ENCODE measurements around the gene FCN1. TPM values are rescaled to one million over a fixed set of nuclear protein-coding genes. Genes with fewer than 3 reads are reported as not detected.
"Not testable (repeated sequence)": the region's sequence is repeated elsewhere in the genome, so short reads cannot be mapped to it uniquely, and the experiment has no call there.

FCN1 gene
- total and polyA plus RNA-seq, 10 donors = 5.2 to 209 (median 44.9) TPM

- 74 to 88% (median 77%) methylated on average over 17 of the region's 17 CpGs for WGBS, 5 donors
- no peak overlapping the region for H3K4me3 ChIP-seq
- intact Hi-C loops (cut with DNase I; ENCODE audit: low total_unique reads) = no loop called here
Observed at GRCh38 chr9:134861595-134862334, 55.9 kb downstream of the FCN1 start.

GRCh38 chr9:134860510-134860909 lies 57.2 kb downstream of the FCN1 start:
- H3K27me3 ChIP-seq (replicated peaks in 1 of 7) = peaks cover 0 to 32% (median 0%) of the 10 kb centered on the region in 7 donors
- no peak overlapping the region for H3K4me3 ChIP-seq
- H3K4me1 ChIP-seq = peaks cover 0 to 9% (median 0%) of the 10 kb centered on the region in 6 donors
- DNase-seq = no peak
- H3K36me3 ChIP-seq = no peaks in the 10 kb centered on the region
- WGBS, 5 donors = 69 to 80% (median 77%) methylated on average over 13 of the region's 13 CpGs
- TF ChIP-seq POLR2AphosphoS5 (IDR thresholded peaks at IDR 0.05) (peak in 2 of 3 donors; percentile 11 to 32), POLR2A (IDR thresholded peaks at IDR 0.05) (no peak)
- peaks cover 0 to 3% (median 0%) of the 10 kb centered on the region in 8 donors for H3K9me3 ChIP-seq
- intact Hi-C loops (cut with DNase I; ENCODE audit: low total_unique reads) = no loop called here
- peak overlapping the region; percentile 19 to 79 (median 59) for H3K27ac ChIP-seq

More at GRCh38 chr9:134861595-134862334, 55.9 kb downstream of the FCN1 start:
- Histone ChIP-seq H3K4me1 (peaks cover 0 to 9% (median 0%) of the 10 kb centered on the region in 6 donors), H3K9me3 (peaks cover 0 to 3% (median 0%) of the 10 kb centered on the region in 8 donors), H3K27ac (peak overlapping the region in 6 of 8 donors; percentile 28 to 79 (median 65)), H3K36me3 (no peaks in the 10 kb centered on the region), H3K27me3 (replicated peaks in 1 of 7) (peaks cover 0 to 30% (median 0%) of the 10 kb centered on the region in 7 donors)
- TF ChIP-seq CTCF (IDR thresholded peaks at IDR 0.05 in 8 of 11, conservative IDR thresholded peaks at IDR 0.05 in 3 of 11) (no peak), POLR2AphosphoS5 (IDR thresholded peaks at IDR 0.05) (peak in 2 of 3 donors; percentile 41 to 70)
- peak; percentile 71 for DNase-seq

GRCh38 chr9:134858051-134858841 lies 59.5 kb downstream of the FCN1 start:
- Histone ChIP-seq H3K27ac (no peak overlapping the region), H3K9me3 (peaks cover 0 to 3% (median 0%) of the 10 kb centered on the region in 8 donors), H3K27me3 (replicated peaks in 1 of 7) (peaks cover 0 to 34% (median 0%) of the 10 kb centered on the region in 7 donors), H3K4me3 (no peak overlapping the region), H3K4me1 (peaks cover 0 to 9% (median 0%) of the 10 kb centered on the region in 6 donors), H3K36me3 (no peaks in the 10 kb centered on the region)
- intact Hi-C loops (cut with DNase I; ENCODE audit: low total_unique reads) = no loop called here
- no peak for TF ChIP-seq POLR2A (IDR thresholded peaks at IDR 0.05)
- no peak for TF ChIP-seq POLR2AphosphoS5 (IDR thresholded peaks at IDR 0.05)
- 59 to 70% (median 69%) methylated on average over 10 to 11 of the region's 11 CpGs for WGBS, 5 donors
- DNase-seq = no peak

- H3K4me1 ChIP-seq; intact Hi-C loops (cut with DNase I; ENCODE audit: low total_unique reads); H3K27ac ChIP-seq; H3K36me3 ChIP-seq; DNase-seq; H3K9me3 ChIP-seq; H3K4me3 ChIP-seq: not testable (repeated sequence)
- 87 to 94% (median 92%) methylated on average over 2 of the region's 2 CpGs for WGBS, 5 donors
- peaks cover 0 to 34% (median 0%) of the 10 kb centered on the region in 7 donors for H3K27me3 ChIP-seq (replicated peaks in 1 of 7)
Observed at GRCh38 chr9:134857451-134857850, 60.3 kb downstream of the FCN1 start.

GRCh38 chr9:134855900-134856377 lies 61.8 kb downstream of the FCN1 start:
- DNase-seq = no peak
- WGBS, 5 donors = 80 to 90% (median 85%) methylated on average over 9 of the region's 9 CpGs
- intact Hi-C loops (cut with DNase I; ENCODE audit: low total_unique reads) = no loop called here
- Histone ChIP-seq H3K4me1 (no peaks in the 10 kb centered on the region), H3K36me3 (no peaks in the 10 kb centered on the region), H3K9me3 (peaks cover 0 to 7% (median 0%) of the 10 kb centered on the region in 8 donors), H3K27me3 (replicated peaks in 1 of 7) (peaks cover 0 to 34% (median 0%) of the 10 kb centered on the region in 7 donors), H3K27ac (no peak overlapping the region), H3K4me3 (no peak overlapping the region)
- TF ChIP-seq POLR2AphosphoS5 (IDR thresholded peaks at IDR 0.05) (no peak), CTCF (IDR thresholded peaks at IDR 0.05 in 8 of 11, conservative IDR thresholded peaks at IDR 0.05 in 3 of 11) (no peak), POLR2A (IDR thresholded peaks at IDR 0.05) (no peak)

Small RNA genes lying within 50 kb of the gene (small RNA-seq; reads per million reads assigned to genes)
- gene AL603650.1 = 0 reads per million in 4 donors

Other genes starting within 250 kb of the FCN1 start
- 1 to 10 TPM in 4 of 7 donors, under 1 TPM in 2, not detected in 1; 0.65 to 7.6 (median 1.9) TPM for gene FCN2, start 37.1 kb downstream of the FCN1 start, total RNA-seq
- gene FCN2, start 37.1 kb downstream of the FCN1 start, polyA plus RNA-seq = 1 to 10 TPM in 2 of 3 donors, under 1 TPM in 1; 0.38 to 3.7 (median 1.0) TPM
- gene OLFM1, start 169.8 kb upstream of the FCN1 start, total RNA-seq = 100 to 1,000 TPM in 1 of 7 donors, 10 to 100 TPM in 6; 40.9 to 109 (median 47.1) TPM
- gene OLFM1, start 169.8 kb upstream of the FCN1 start, polyA plus RNA-seq = 10 to 100 TPM in 2 of 3 donors, 1 to 10 TPM in 1; 5.9 to 22.3 (median 16.8) TPM

Measured in spleen (tissue), 11 donors.